A549 (cell line): ENCODE results near the gene PSMD6. TPM values are rescaled to one million over a fixed set of nuclear protein-coding genes. Genes with fewer than 3 reads are reported as not detected.

Source experiments
- ATAC-seq, 2 experiments: fragments of 200-7000 bp in 1 of 2; fragments of >200 bp in 1 of 2; cut with Nextera tagmentation in 1 of 2; cut with Tn5 transposase in 1 of 2; 3 replicates each; pipeline versions ENCODE4 v1.8.0 to v1.9.1; 2018 to 2020; ENCODE audit warnings: mild to moderate bottlenecking in 1 of 2, moderate library complexity in 1 of 2
- CTCF ChIA-PET: fragments of 300-600 bp; sonication (Branson Sonifier 250); formaldehyde crosslinking; extraction: SDS; loops from one replicate; lab custom pipeline; 2021; ENCODE audit warnings: antibody characterized with exemption, inconsistent platforms; lab: Yijun Ruan, JAX
- POLR2A ChIA-PET: fragments of 350-600 bp; formaldehyde crosslinking; extraction: SDS; loops from one replicate; lab custom pipeline; 2021; ENCODE audit warnings: antibody characterized with exemption, inconsistent platforms; lab: Yijun Ruan, JAX
- DNase-seq, 2 experiments: peaks; one replicate each; pipeline versions ENCODE4 v3.0.0 to v3.0.0-alpha.2; 2011 to 2016; ENCODE audit warnings: low read depth in 1 of 2, low spot score in 1 of 2
- FAIRE-seq: peaks from 2 replicates; lab custom pipeline; 2011; peaks lifted over from hg19 to GRCh38; lab: Jason Lieb, UNC
- H3K27ac ChIP-seq, 2 experiments: fragments of >200 bp; sonication (Bioruptor Twin); formaldehyde crosslinking; 3 replicates each; pipeline ENCODE4 v1.5.1; 2016 to 2017
- H3K4me1 ChIP-seq: fragments of >200 bp; sonication (Bioruptor Twin); formaldehyde crosslinking; 3 replicates; pipeline ENCODE4 v1.6.1; 2016
- H3K4me2 ChIP-seq: fragments of >200 bp; sonication (Bioruptor Twin); formaldehyde crosslinking; 3 replicates; pipeline ENCODE4 v1.6.1; 2016
- H3K4me3 ChIP-seq: fragments of >200 bp; sonication (Bioruptor Twin); formaldehyde crosslinking; 3 replicates; pipeline ENCODE4 v1.5.1; 2016
- H3K9me3 ChIP-seq: fragments of >200 bp; sonication (Bioruptor Twin); formaldehyde crosslinking; 3 replicates; pipeline ENCODE4 v1.6.1; 2016
- BCL3 ChIP-seq: fragments of >200 bp; sonication (Bioruptor Twin); formaldehyde crosslinking; IDR thresholded peaks from 3 replicates; pipeline ENCODE4 v1.6.1; 2016
- CHD2 ChIP-seq: fragments of 150-350 bp; IDR thresholded peaks from 2 replicates; pipeline ENCODE4 v1.6.1; 2014; ENCODE audit warnings: low read length; ENCODE audit not compliant: partially characterized antibody
- E2F6 ChIP-seq: IDR thresholded peaks from 2 replicates; pipeline ENCODE4 v1.6.1; 2012; ENCODE audit warnings: low read depth, borderline replicate concordance
- EHF ChIP-seq: fragments of 250-450 bp; sonication (Bioruptor Pico); IDR thresholded peaks from 2 replicates; pipeline ENCODE4 v1.5.0; 2020; ENCODE audit warnings: mild to moderate bottlenecking
- EHMT2 ChIP-seq: fragments of 200-600 bp; sonication (generic); IDR thresholded peaks from 2 replicates; pipeline ENCODE4 v1.6.1; 2016; ENCODE audit warnings: antibody characterized with exemption, low read depth, mild to moderate bottlenecking, moderate library complexity
- EP300 ChIP-seq, 2 experiments: fragments of >200 bp; sonication (Bioruptor Twin); formaldehyde crosslinking; IDR thresholded peaks; 2 replicates in 1 of 2; 3 replicates in 1 of 2; pipeline ENCODE4 v1.6.1; 2016 to 2017
- ESRRA ChIP-seq: fragments of 150-350 bp; IDR thresholded peaks from 2 replicates; pipeline ENCODE4 v1.6.1; 2014; ENCODE audit warnings: mild to moderate bottlenecking, low read length, borderline replicate concordance
- FOSB ChIP-seq: fragments of 250-450 bp; sonication (Bioruptor Pico); IDR thresholded peaks from 2 replicates; pipeline ENCODE4 v1.5.0; 2020; ENCODE audit warnings: mild to moderate bottlenecking, moderate library complexity
- HDAC2 ChIP-seq: fragments of 200-600 bp; sonication (generic); IDR thresholded peaks from 2 replicates; pipeline ENCODE4 v1.6.1; 2016
- HEYL ChIP-seq: fragments of 250-450 bp; sonication (Bioruptor Pico); IDR thresholded peaks from 2 replicates; pipeline ENCODE4 v1.8.0; 2021; ENCODE audit warnings: mild to moderate bottlenecking, moderate library complexity
- HMGXB4 ChIP-seq: fragments of 250-450 bp; sonication (Bioruptor Pico); IDR thresholded peaks from 2 replicates; pipeline ENCODE4 v1.5.0; 2021; ENCODE audit warnings: mild to moderate bottlenecking, moderate library complexity, borderline replicate concordance
- HOXB13 ChIP-seq: fragments of 250-450 bp; sonication (Bioruptor Pico); IDR thresholded peaks from 2 replicates; pipeline ENCODE4 v1.5.0; 2020; ENCODE audit warnings: low read depth, mild to moderate bottlenecking, moderate library complexity
- JUNB ChIP-seq: fragments of >200 bp; sonication (Bioruptor Twin); formaldehyde crosslinking; IDR thresholded peaks from 2 replicates; pipeline ENCODE4 v1.6.1; 2016
- MAX ChIP-seq: IDR thresholded peaks from 2 replicates; pipeline ENCODE4 v1.6.1; 2012
- MYC ChIP-seq: IDR thresholded peaks from 2 replicates; pipeline ENCODE4 v1.6.1; 2012; ENCODE audit warnings: mild to moderate bottlenecking, inconsistent platforms, low read length, improper control_type of control experiment, borderline replicate concordance
- NPAS2 ChIP-seq: fragments of 250-450 bp; sonication (Bioruptor Pico); IDR thresholded peaks from 2 replicates; pipeline ENCODE4 v1.8.0; 2022; ENCODE audit warnings: mild to moderate bottlenecking, moderate library complexity, borderline replicate concordance
- NR3C1 ChIP-seq: fragments of >200 bp; sonication (Bioruptor Twin); formaldehyde crosslinking; IDR thresholded peaks from 3 replicates; pipeline ENCODE4 v1.6.1; 2017
- PBX3 ChIP-seq: IDR thresholded peaks from 2 replicates; pipeline ENCODE4 v1.6.1; 2012
- POLR2A ChIP-seq: IDR thresholded peaks from 2 replicates; pipeline ENCODE4 v1.6.1; 2012; ENCODE audit warnings: mild to moderate bottlenecking, low read length
- POLR2AphosphoS2 ChIP-seq: conservative IDR thresholded peaks from 2 replicates; pipeline ENCODE4 v1.6.1; 2012; ENCODE audit warnings: low read length, improper control_type of control experiment, inconsistent platforms
- RARB ChIP-seq: fragments of 250-450 bp; sonication (Bioruptor Pico); IDR thresholded peaks from 2 replicates; pipeline ENCODE4 v1.8.0; 2021; ENCODE audit warnings: mild to moderate bottlenecking, moderate library complexity
- RFX5 ChIP-seq: fragments of 450-650 bp; IDR thresholded peaks from 2 replicates; pipeline ENCODE4 v1.7.1; 2014; ENCODE audit warnings: antibody characterized with exemption, mild to moderate bottlenecking, moderate library complexity
- RNF2 ChIP-seq: fragments of 200-600 bp; sonication (generic); IDR thresholded peaks from 2 replicates; pipeline ENCODE4 v1.6.1; 2016; ENCODE audit warnings: low read depth, mild to moderate bottlenecking, antibody characterized with exemption, moderate library complexity, borderline replicate concordance
- SMC3 ChIP-seq: fragments of >200 bp; sonication (Bioruptor Twin); formaldehyde crosslinking; IDR thresholded peaks from 3 replicates; pipeline ENCODE4 v1.6.1; 2018; ENCODE audit warnings: inconsistent platforms
- ZFP36 ChIP-seq: fragments of 450-650 bp; IDR thresholded peaks from 2 replicates; pipeline ENCODE4 v1.6.1; 2014; ENCODE audit warnings: borderline replicate concordance; ENCODE audit not compliant: partially characterized antibody
- ZNF302 ChIP-seq: fragments of 250-450 bp; sonication (Bioruptor Pico); IDR thresholded peaks from 2 replicates; pipeline ENCODE4 v1.9.0; 2021; ENCODE audit warnings: inconsistent platforms, mild to moderate bottlenecking, moderate library complexity
- ZSCAN20 ChIP-seq: fragments of 250-450 bp; sonication (Bioruptor Pico); IDR thresholded peaks from 2 replicates; pipeline ENCODE4 v1.8.0; 2022; ENCODE audit warnings: mild to moderate bottlenecking, moderate library complexity
- WGBS: methylation state at CpG from one replicate; pipeline ENCODE4 v1.1.6; 2017; ENCODE audit errors: missing lambda C conversion rate; 5-methylcytosine and 5-hydroxymethylcytosine counted together
- polyA plus RNA-seq, 4 experiments: library from polyadenylated mRNA; depleted of rRNA in 3 of 4; stranded (reverse); fragments of >200 nt; fragmentation: RNase III in 1 of 4; extraction: RNeasy Plus Mini Kit Qiagen cat#74134 plus additional on column Dnase treatment in 1 of 4; gene quantifications; 2 replicates in 3 of 4; 3 replicates in 1 of 4; pipeline ENCODE4 v1.2.3, GENCODE V29; 2011 to 2017

Gene PSMD6
- polyA plus RNA-seq, 2 of the 4 experiments (the other 2 are of a cell fraction): 76.8 to 117 TPM

GRCh38 chr3:64042952-64043351 is 19.7 kb upstream of the PSMD6 start:
- TF ChIP-seq HDAC2: no peak
- TF ChIP-seq EP300 (IDR thresholded peaks at IDR 0.05): no peak
- no peak for TF ChIP-seq MAX
- TF ChIP-seq ESRRA: no peak
- TF ChIP-seq E2F6: no peak
- TF ChIP-seq HEYL (CRISPR knock-in tag): no peak
- Histone ChIP-seq H3K9me3 (no peaks in the 10 kb centered on the region), H3K4me1 (peaks cover 19% of the 10 kb centered on the region; the same call in 2 of the 3 replicates), H3K27ac (peak overlapping the region; percentile 56 to 69), H3K4me2 (peak overlapping the region; percentile 49), H3K4me3 (no peak overlapping the region)
- DNase-seq (no peak), FAIRE-seq (no peak), ATAC-seq (no peak)
- 3% methylated on average over 1 of the region's 1 CpG for WGBS
- CTCF ChIA-PET: interaction anchor here (1.3 kb wide), 1 partner anchor 12 kb away, joined by 4 read pairs; no protein-coding TSS in a partner anchor
- POLR2A ChIA-PET: no interaction called here

GRCh38 chr3:64039981-64040733 is 16.9 kb upstream of the PSMD6 start:
- ChIA-PET POLR2A (no interaction called here), CTCF (interaction anchor here (0.7 to 1.9 kb wide), 4 partner anchors 9 to 444 kb away, joined by 3 to 7 read pairs (median 4); partner anchors contain the start of gene PSMD6)
- H3K4me3 ChIP-seq: no peak overlapping the region
- TF ChIP-seq HOXB13 (CRISPR knock-in tag) (no peak), RNF2 (no peak), ZSCAN20 (CRISPR knock-in tag) (no peak), RARB (CRISPR knock-in tag) (no peak), ZNF302 (no peak)
- H3K4me1 ChIP-seq: peaks cover 19% of the 10 kb centered on the region; the same call in 2 of the 3 replicates
- ATAC-seq: no peak; a peak in 1 of 6 replicates
- 64% methylated on average over 5 of the region's 5 CpGs for WGBS
- FAIRE-seq: no peak
- no peak for DNase-seq
- no peak overlapping the region for H3K4me2 ChIP-seq
- peaks cover 7% of the 10 kb centered on the region; the same call in 2 of the 3 replicates for H3K9me3 ChIP-seq
- peak overlapping the region; percentile 9 to 63; a peak in 3 of 6 replicates for H3K27ac ChIP-seq

GRCh38 chr3:64039332-64039731 is 16.0 kb upstream of the PSMD6 start:
- ChIA-PET CTCF (interaction anchor here (0.7 to 2.4 kb wide), 4 partner anchors 9 to 445 kb away, joined by 3 to 9 read pairs (median 6); partner anchors contain the start of gene PSMD6), POLR2A (no interaction called here)
- no peak for FAIRE-seq

More at GRCh38 chr3:64039332-64039731, 16.0 kb upstream of the PSMD6 start:
- peak overlapping the region in 1 of 2 experiments; percentile 63; a peak in 3 of 6 replicates for H3K27ac ChIP-seq
- 88% methylated on average over 4 of the region's 4 CpGs for WGBS
- peaks cover 19% of the 10 kb centered on the region; the same call in 2 of the 3 replicates for H3K4me1 ChIP-seq
- DNase-seq (no peak), ATAC-seq (no peak)
- no peak overlapping the region for H3K4me2 ChIP-seq
- no peak for TF ChIP-seq POLR2AphosphoS2
- no peak for TF ChIP-seq FOSB (CRISPR knock-in tag)
- no peak for TF ChIP-seq EHMT2
- TF ChIP-seq SMC3: no peak
- TF ChIP-seq JUNB: no peak
- no peak for TF ChIP-seq NR3C1
- no peak for TF ChIP-seq MYC
- TF ChIP-seq EHF (CRISPR knock-in tag): no peak
- no peak for TF ChIP-seq ZSCAN20 (CRISPR knock-in tag)
- no peak for TF ChIP-seq PBX3
- TF ChIP-seq HMGXB4 (CRISPR knock-in tag): no peak
- no peak for TF ChIP-seq ZFP36
- TF ChIP-seq HOXB13 (CRISPR knock-in tag): no peak
- TF ChIP-seq CHD2: no peak
- TF ChIP-seq BCL3: no peak
- no peak for TF ChIP-seq RFX5
- no peak for TF ChIP-seq NPAS2
- no peak for TF ChIP-seq ESRRA
- no peak for TF ChIP-seq POLR2A
- no peak for TF ChIP-seq HEYL (CRISPR knock-in tag)
- peaks cover 13% of the 10 kb centered on the region for H3K9me3 ChIP-seq
- no peak overlapping the region for H3K4me3 ChIP-seq
